Measurements from ENCODE around the gene P2RY11.
A peak's percentile ranks its signal among the peaks of the same experiment; 100 is the strongest.

P2RY11 gene

GRCh38 chr19:10110972-10111317 is 548 bp upstream of the P2RY11 start:
- no peaks in the 10 kb centered on the region for H3K27me3 ChIP-seq (ENCODE audit: low read length)
- no peak overlapping the region for H3K4me3 ChIP-seq (ENCODE audit: insufficient read depth, low read length, poor library complexity, severe bottlenecking)
- H3K9ac ChIP-seq (ENCODE audit: low read length), result no peak overlapping the region
- H3K36me3 ChIP-seq (ENCODE audit: low read length), result no peaks in the 10 kb centered on the region; the same call in 1 of the 2 replicates
- H3K9me2 ChIP-seq (replicated peaks; ENCODE audit: insufficient read depth, low read length), result no peaks in the 10 kb centered on the region
- H3K4me2 ChIP-seq (ENCODE audit: low read depth, low read length, poor library complexity, severe bottlenecking), result no peak overlapping the region
- no peak overlapping the region for H2AFZ ChIP-seq (ENCODE audit: low read depth, low read length, severe bottlenecking)
- no peaks in the 10 kb centered on the region for H4K20me1 ChIP-seq (ENCODE audit: low read depth, low read length)
- H3K79me2 ChIP-seq (ENCODE audit: insufficient read depth, low read length), result peaks cover 19% of the 10 kb centered on the region
- H3K27ac ChIP-seq (ENCODE audit: low read depth, low read length), result no peak overlapping the region
- no peaks in the 10 kb centered on the region for H3K9me3 ChIP-seq (ENCODE audit: insufficient read depth, low read length)
- H3F3A ChIP-seq (ENCODE audit: insufficient read depth), result peaks cover 21% of the 10 kb centered on the region
- TF ChIP-seq CTCF (IDR thresholded peaks at IDR 0.05; ENCODE audit: insufficient read depth, low read length, poor library complexity, severe bottlenecking) (no peak), EZH2phosphoT487 (conservative IDR thresholded peaks at IDR 0.05; ENCODE audit: low read length) (no peak)

- H3K4me2 ChIP-seq (ENCODE audit: low read depth, low read length, poor library complexity, severe bottlenecking), result no peak overlapping the region
- H3K4me3 ChIP-seq (ENCODE audit: insufficient read depth, low read length, poor library complexity, severe bottlenecking), result no peak overlapping the region
- no peaks in the 10 kb centered on the region; the same call in 1 of the 2 replicates for H3K36me3 ChIP-seq (ENCODE audit: low read length)
- peak overlapping the region; percentile 58 for H3K27ac ChIP-seq (ENCODE audit: low read depth, low read length)
- TF ChIP-seq EZH2phosphoT487 (conservative IDR thresholded peaks at IDR 0.05; ENCODE audit: low read length) (no peak), CTCF (IDR thresholded peaks at IDR 0.05; ENCODE audit: insufficient read depth, low read length, poor library complexity, severe bottlenecking) (no peak)
- no peaks in the 10 kb centered on the region for H3K27me3 ChIP-seq (ENCODE audit: low read length)
- no peaks in the 10 kb centered on the region for H4K20me1 ChIP-seq (ENCODE audit: low read depth, low read length)
- no peaks in the 10 kb centered on the region for H3K9me3 ChIP-seq (ENCODE audit: insufficient read depth, low read length)
- H3F3A ChIP-seq (ENCODE audit: insufficient read depth), result peaks cover 21% of the 10 kb centered on the region
- no peak overlapping the region for H3K9ac ChIP-seq (ENCODE audit: low read length)
- no peak overlapping the region for H2AFZ ChIP-seq (ENCODE audit: low read depth, low read length, severe bottlenecking)
- peaks cover 12% of the 10 kb centered on the region for H3K79me2 ChIP-seq (ENCODE audit: insufficient read depth, low read length)
- no peaks in the 10 kb centered on the region for H3K9me2 ChIP-seq (replicated peaks; ENCODE audit: insufficient read depth, low read length)
Measured at GRCh38 chr19:10112037-10112761, 706 bp downstream of the P2RY11 start.

GRCh38 chr19:10112895-10113591 is 1.6 kb downstream of the P2RY11 start:
- peak overlapping the region; percentile 58 for H3K27ac ChIP-seq (ENCODE audit: low read depth, low read length)
- no peak overlapping the region for H2AFZ ChIP-seq (ENCODE audit: low read depth, low read length, severe bottlenecking)
- peaks cover 21% of the 10 kb centered on the region for H3F3A ChIP-seq (ENCODE audit: insufficient read depth)
- H3K9ac ChIP-seq (ENCODE audit: low read length), result no peak overlapping the region
- H3K9me2 ChIP-seq (replicated peaks; ENCODE audit: insufficient read depth, low read length), result no peaks in the 10 kb centered on the region
- H3K4me2 ChIP-seq (ENCODE audit: low read depth, low read length, poor library complexity, severe bottlenecking), result peak overlapping the region; percentile 24
- no peaks in the 10 kb centered on the region for H3K27me3 ChIP-seq (ENCODE audit: low read length)
- H3K79me2 ChIP-seq (ENCODE audit: insufficient read depth, low read length), result peaks cover 4% of the 10 kb centered on the region; the same call in 1 of the 2 replicates
- peak; percentile 93 for TF ChIP-seq CTCF (IDR thresholded peaks at IDR 0.05; ENCODE audit: insufficient read depth, low read length, poor library complexity, severe bottlenecking)
- TF ChIP-seq EZH2phosphoT487 (conservative IDR thresholded peaks at IDR 0.05; ENCODE audit: low read length), result no peak
- H4K20me1 ChIP-seq (ENCODE audit: low read depth, low read length), result no peaks in the 10 kb centered on the region
- H3K36me3 ChIP-seq (ENCODE audit: low read length), result no peaks in the 10 kb centered on the region; the same call in 1 of the 2 replicates
- no peaks in the 10 kb centered on the region for H3K9me3 ChIP-seq (ENCODE audit: insufficient read depth, low read length)
- no peak overlapping the region for H3K4me3 ChIP-seq (ENCODE audit: insufficient read depth, low read length, poor library complexity, severe bottlenecking)
